ENCODE results near the gene TNFSF4.
"Not testable (repeated sequence)": the region's sequence is repeated elsewhere in the genome, so short reads cannot be mapped to it uniquely, and the experiment has no call there.

The TNFSF4 gene

DNA sequence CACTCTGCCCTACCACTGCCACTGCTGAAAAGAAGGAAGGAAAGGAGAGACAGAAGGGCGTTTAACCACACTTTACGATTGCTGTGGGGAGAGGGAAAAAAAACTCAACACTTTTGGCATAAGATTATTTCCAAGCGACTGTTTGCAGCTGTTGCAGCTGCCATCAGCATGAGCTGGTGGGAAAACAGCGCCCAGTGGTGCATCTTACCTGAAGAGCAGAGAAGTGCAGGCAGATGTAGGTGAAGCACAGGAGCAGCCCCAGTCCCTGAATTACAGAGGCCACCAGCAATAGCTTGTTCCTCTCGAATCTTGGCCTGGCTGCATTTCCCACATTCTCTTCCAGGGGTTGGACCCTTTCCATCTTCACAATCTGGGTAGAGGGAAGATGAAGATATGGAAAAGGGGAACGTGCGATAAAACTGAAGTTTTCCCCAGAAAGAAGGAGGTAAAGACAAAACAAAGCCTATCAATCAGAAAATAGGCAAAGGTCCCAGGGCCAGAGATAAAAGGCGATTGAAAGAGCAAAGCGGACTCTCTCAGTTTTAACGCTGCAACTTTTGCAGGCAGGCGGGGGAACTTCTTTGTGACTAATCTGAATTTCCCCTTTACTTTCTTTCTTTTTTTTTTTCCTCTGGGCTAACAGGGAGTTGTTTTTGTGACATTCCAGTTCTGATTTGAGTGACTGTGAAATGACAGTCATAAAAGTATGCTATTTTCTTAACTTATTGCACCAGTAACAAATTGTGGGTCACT lies at the start of gene TNFSF4:
Gene TNFSF4, minus strand, starts transcription at position 516 of the 753 bp plus-strand sequence. Its CDS starts 155 bp downstream, at position 361.
- DNase-seq, result no peak

- DNase-seq, result no peak
Observed at GRCh38 chr1:173255214-173255813, 48.2 kb upstream of the TNFSF4 start.

DNA sequence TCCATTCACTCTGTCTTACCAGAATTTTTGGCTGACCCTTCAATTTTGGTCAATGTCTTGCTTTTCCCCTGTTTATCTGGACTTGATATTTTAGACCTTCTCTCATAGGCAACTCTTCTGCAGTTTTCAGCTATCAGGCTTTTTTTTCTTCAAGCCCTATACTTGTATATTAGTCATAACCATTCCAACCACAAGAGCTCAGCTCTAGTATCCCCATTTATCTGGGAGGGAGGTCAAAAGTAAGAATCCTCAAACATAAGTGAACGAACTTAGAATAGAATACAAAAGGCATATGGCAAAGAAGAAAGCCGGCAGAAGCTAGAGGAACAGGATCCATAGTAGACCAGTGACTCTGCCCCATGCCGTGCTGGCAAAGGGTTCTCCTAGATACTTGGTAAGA lies 45.9 kb upstream of the TNFSF4 start:
- DNase-seq, result no peak

DNA sequence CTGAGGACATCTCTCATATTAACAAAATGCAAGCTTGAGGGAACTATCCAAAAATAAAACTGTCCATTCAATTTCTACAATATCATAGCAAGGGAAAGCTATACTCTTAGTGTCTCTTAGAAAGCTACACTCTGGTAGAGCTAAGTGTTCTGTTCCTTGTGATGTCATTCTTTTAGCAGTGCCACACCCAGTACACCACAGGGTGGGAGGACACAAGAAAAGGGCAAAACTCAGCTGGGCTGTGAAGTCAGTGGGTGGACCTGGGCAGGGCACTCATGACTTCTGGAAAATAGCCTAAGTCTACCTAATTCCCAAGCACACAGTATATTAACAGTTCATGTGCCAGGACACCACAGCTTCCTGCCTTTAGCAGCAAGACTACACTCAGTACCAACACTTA lies 42.2 kb upstream of the TNFSF4 start:
- no peak for DNase-seq

- DNase-seq, result no peak
Observed at GRCh38 chr1:173248247-173248940, 41.3 kb upstream of the TNFSF4 start.

DNA sequence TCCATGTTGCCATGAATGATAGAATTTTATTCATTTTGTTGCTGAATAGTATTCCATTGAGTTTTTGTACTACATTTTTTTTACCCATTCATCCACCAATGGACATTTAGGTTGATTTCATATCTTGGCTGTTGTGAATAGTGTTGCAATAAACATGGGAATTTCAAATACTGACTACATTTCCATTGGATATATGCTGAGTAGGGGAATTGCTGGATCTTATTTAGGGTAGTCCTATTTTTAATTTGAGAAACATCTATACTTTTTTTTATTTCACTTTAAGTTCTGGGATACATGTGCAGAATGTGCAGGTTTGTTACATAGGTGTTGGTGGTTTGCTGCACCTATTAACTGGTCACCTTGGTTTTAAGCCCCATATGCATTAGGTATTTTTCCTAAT lies 38.8 kb upstream of the TNFSF4 start:
- DNase-seq, result no peak

- no peak for DNase-seq
Observed at GRCh38 chr1:173243300-173243699, 36.2 kb upstream of the TNFSF4 start.

- DNase-seq, result no peak
Observed at GRCh38 chr1:173241528-173242347, 34.6 kb upstream of the TNFSF4 start.

- DNase-seq, result no peak
Observed at GRCh38 chr1:173240609-173241008, 33.5 kb upstream of the TNFSF4 start.

- DNase-seq, result no peak
Observed at GRCh38 chr1:173239058-173239457, 31.9 kb upstream of the TNFSF4 start.

- no peak for DNase-seq
Observed at GRCh38 chr1:173234899-173235298, 27.8 kb upstream of the TNFSF4 start.

GRCh38 chr1:173234434-173234833 lies 27.3 kb upstream of the TNFSF4 start:
- DNase-seq, result not testable (repeated sequence)

DNA sequence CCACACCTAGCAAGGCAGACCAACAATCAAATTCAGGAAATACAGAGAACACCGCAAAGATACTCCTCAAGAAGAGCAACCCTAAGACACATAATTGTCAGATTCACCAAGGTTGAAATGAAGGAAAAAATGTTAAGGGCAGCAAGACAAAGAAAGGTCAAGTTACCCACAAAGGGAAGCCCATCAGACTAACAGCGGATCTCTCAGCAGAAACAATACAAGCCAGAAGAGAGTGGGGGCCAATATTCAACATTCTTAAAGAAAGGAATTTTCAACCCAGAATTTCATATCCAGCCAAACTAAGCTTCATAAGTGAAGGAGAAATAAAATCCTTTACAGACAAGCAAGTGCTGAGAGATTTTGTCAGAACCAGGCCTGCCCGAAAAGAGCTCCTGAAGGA lies 21.9 kb upstream of the TNFSF4 start:
- not testable (repeated sequence) for DNase-seq

- no peak for DNase-seq
Observed at GRCh38 chr1:173224949-173225348, 17.8 kb upstream of the TNFSF4 start.

DNA sequence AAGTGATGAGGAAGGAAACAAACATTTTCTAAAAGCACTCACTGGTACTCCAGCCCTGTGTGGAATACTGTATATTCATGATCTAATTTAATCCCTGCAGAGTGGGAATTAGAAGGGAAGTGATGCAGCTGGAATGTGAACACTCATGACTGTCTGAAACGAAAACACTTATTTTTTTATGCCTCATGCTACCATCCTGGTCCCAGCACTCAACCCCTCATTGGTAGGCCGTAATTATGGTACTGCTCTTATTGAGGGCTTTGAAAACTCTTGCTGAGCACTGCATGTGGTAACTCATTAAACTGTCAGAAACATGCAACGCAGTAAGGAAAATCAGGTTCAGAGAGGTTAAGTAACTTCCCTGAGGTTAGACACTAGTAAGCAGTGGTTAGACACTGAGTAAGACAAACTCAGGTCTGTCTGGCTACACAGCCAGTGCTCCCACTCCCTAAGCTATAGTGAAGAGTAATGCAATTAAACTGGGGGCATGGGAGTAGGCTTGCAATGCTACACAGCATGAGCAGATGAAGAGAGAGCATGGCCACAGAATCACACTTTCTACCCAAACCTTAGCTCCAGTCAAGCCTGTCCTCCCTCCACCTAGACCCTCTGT lies 17.3 kb upstream of the TNFSF4 start:
- no peak for DNase-seq

- no peak for DNase-seq
Observed at GRCh38 chr1:173223031-173223380, 15.9 kb upstream of the TNFSF4 start.

- DNase-seq, result no peak
Observed at GRCh38 chr1:173222149-173223030, 15.3 kb upstream of the TNFSF4 start.

DNA sequence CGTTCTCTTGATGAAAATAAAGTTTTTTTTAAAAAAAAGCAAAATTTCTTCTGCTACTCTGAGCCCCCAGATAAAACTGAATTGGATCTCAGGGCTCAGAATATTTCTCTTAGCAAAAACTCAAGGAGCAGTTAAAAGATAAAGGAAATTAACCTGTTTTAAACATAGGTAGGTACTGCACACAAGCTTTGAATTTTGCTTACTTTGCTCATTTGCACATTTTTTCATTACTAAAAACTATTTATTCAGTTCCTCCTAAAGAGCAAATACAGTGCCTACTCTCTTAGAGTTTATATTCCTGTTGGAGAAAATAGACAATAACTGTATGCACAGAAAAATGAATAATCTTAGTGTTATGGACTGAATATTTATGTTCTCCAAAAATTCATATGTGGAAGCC lies 13.0 kb upstream of the TNFSF4 start:
- no peak for DNase-seq

- no peak for DNase-seq
Observed at GRCh38 chr1:173213665-173214064, 6.5 kb upstream of the TNFSF4 start.

DNA sequence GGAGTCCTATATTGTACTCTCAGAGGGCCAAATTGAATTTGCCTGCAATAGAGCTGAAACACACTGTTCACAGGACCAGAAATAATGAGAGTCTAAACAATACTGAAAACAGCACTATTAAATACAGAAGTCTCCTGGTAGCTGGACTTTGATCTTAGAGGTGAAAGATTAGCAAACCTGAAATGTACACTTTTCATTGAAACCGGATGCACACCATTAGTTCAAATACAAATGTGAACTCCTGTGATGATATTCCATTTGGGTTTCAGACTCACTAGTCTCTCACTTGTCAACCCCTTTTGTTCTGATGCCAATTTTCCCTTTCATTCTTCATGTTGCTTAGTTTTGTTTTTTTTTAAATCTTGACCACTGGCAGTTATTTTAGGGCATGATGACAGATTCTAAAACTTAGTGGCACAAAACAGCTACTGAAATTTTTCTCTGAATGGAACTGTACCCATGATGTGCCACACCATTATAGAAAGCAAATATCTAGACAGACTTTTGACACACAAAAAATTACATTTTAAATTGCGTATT lies 5.9 kb upstream of the TNFSF4 start:
- no peak for DNase-seq

DNA sequence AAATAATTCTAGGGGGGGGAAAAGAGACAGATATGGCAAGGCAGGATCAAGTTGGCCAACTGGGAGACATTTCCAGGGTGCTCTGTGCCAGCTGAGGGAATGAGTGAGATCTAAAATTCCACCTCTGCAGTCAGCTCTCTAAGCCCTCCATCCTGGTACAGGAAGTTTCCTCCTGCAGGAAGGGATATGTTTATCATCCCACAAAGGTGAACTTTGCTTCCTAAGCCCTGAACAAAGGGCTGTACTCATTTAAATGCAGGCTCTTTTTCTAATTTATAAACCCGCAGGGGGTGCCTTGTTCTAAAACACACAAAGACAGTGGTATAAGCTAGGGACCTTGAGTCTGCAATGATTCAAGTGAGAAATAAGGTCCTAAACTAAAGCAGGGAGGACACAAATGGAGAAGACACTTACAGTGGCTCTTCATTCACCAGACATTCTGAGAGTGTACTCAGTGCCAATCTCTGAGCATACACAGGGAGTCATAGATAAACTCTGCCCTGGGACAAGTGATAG lies 3.6 kb upstream of the TNFSF4 start:
- DNase-seq, result no peak

Measured in NCI-H146 (cell line).